GM23248 (cell line): Measurements from ENCODE around the gene KCNQ2. TPM values are rescaled to one million over a fixed set of nuclear protein-coding genes. Genes with fewer than 3 reads are reported as not detected.

Source experiments
- DNase-seq: peaks from one replicate; pipeline ENCODE4 v3.0.0-alpha.2; 2015
- H2AFZ ChIP-seq: fragments of 200-600 bp; sonication (generic); 2 replicates; pipeline ENCODE4 v1.6.1; 2016; ENCODE audit warnings: antibody characterized with exemption
- H3F3A ChIP-seq: fragments of 200-600 bp; sonication (generic); 2 replicates; pipeline ENCODE4 v1.6.1; 2016; ENCODE audit warnings: mild to moderate bottlenecking, antibody characterized with exemption, mixed run types; ENCODE audit not compliant: insufficient read depth
- H3K27ac ChIP-seq: fragments of 200-600 bp; sonication (generic); 2 replicates; pipeline ENCODE4 v1.5.1; 2016; ENCODE audit warnings: mild to moderate bottlenecking
- H3K27me3 ChIP-seq: fragments of 200-600 bp; sonication (generic); replicated peaks from 2 replicates; pipeline ENCODE4 v1.6.1; 2016; ENCODE audit warnings: mild to moderate bottlenecking; ENCODE audit not compliant: insufficient read depth
- H3K36me3 ChIP-seq: fragments of 200-600 bp; sonication (generic); 2 replicates; pipeline ENCODE4 v1.6.1; 2016; ENCODE audit warnings: low read depth, mild to moderate bottlenecking
- H3K4me1 ChIP-seq: fragments of 200-600 bp; sonication (generic); 2 replicates; pipeline ENCODE4 v1.6.1; 2016; ENCODE audit warnings: mild to moderate bottlenecking; ENCODE audit not compliant: insufficient read depth
- H3K4me2 ChIP-seq: fragments of 200-600 bp; sonication (generic); one replicate; pipeline ENCODE4 v1.6.1; 2016; ENCODE audit warnings: mild to moderate bottlenecking; ENCODE audit not compliant: unreplicated experiment
- H3K4me3 ChIP-seq: fragments of 200-600 bp; sonication (generic); 2 replicates; pipeline ENCODE4 v1.5.1; 2016; ENCODE audit warnings: mild to moderate bottlenecking
- H3K79me2 ChIP-seq: fragments of 200-600 bp; sonication (generic); 2 replicates; pipeline ENCODE4 v1.6.1; 2016; ENCODE audit warnings: mild to moderate bottlenecking; ENCODE audit not compliant: insufficient read depth
- H3K9ac ChIP-seq: fragments of 200-600 bp; sonication (generic); 2 replicates; pipeline ENCODE4 v1.6.1; 2016; ENCODE audit warnings: mild to moderate bottlenecking
- H3K9me2 ChIP-seq: fragments of 200-600 bp; sonication (generic); 2 replicates; pipeline ENCODE4 v1.6.1; 2016; ENCODE audit warnings: mixed run types, mild to moderate bottlenecking, moderate library complexity; ENCODE audit not compliant: insufficient read depth
- H3K9me3 ChIP-seq: fragments of 200-600 bp; sonication (generic); one replicate; pipeline ENCODE4 v1.6.1; 2017; ENCODE audit warnings: low read depth
- H4K20me1 ChIP-seq: fragments of 200-600 bp; sonication (generic); 2 replicates; pipeline ENCODE4 v1.6.0; 2016; ENCODE audit not compliant: insufficient read depth
- EZH2 ChIP-seq: fragments of 200-600 bp; sonication (generic); IDR thresholded peaks from 2 replicates; pipeline ENCODE4 v1.6.1; 2018; ENCODE audit warnings: antibody characterized with exemption, mild to moderate bottlenecking; ENCODE audit not compliant: insufficient read depth, poor library complexity, severe bottlenecking
- EZH2phosphoT487 ChIP-seq: fragments of 200-600 bp; sonication (generic); IDR thresholded peaks from 2 replicates; pipeline ENCODE4 v1.6.1; 2018; ENCODE audit warnings: antibody characterized with exemption, moderate library complexity, mild to moderate bottlenecking, low read depth; ENCODE audit not compliant: insufficient read depth
- WGBS, 2 experiments: methylation state at CpG; one replicate each; pipeline ENCODE4 v1.1.6; 2015 to 2017; ENCODE audit warnings: low lambda C conversion rate in 2 of 2, low coverage in 1 of 2; ENCODE audit errors: missing lambda C conversion rate in 2 of 2; 5-methylcytosine and 5-hydroxymethylcytosine counted together
- in situ Hi-C: fragments of 300-500 bp; cut with MboI; formaldehyde crosslinking; loops from 2 replicates; pipeline ENCODE4 v1.15.0; 2020
- polyA plus RNA-seq: library from polyadenylated mRNA; unstranded; fragments of >200 nt; fragmentation: Nextera tagmentation; extraction: Ambion mirVana; gene quantifications from 2 replicates; pipeline ENCODE4 v1.2.1, GENCODE V29; 2016
- total RNA-seq: library from RNA; depleted of rRNA; stranded (reverse); fragments of >200 nt; shearing (Covaris generic); gene quantifications from 2 replicates; pipeline ENCODE4 v1.2.3, GENCODE V29; 2014

KCNQ2 gene
- total and polyA plus RNA-seq, 2 experiments from 2014 or later: 0.38 TPM; not detected in 1

DNA sequence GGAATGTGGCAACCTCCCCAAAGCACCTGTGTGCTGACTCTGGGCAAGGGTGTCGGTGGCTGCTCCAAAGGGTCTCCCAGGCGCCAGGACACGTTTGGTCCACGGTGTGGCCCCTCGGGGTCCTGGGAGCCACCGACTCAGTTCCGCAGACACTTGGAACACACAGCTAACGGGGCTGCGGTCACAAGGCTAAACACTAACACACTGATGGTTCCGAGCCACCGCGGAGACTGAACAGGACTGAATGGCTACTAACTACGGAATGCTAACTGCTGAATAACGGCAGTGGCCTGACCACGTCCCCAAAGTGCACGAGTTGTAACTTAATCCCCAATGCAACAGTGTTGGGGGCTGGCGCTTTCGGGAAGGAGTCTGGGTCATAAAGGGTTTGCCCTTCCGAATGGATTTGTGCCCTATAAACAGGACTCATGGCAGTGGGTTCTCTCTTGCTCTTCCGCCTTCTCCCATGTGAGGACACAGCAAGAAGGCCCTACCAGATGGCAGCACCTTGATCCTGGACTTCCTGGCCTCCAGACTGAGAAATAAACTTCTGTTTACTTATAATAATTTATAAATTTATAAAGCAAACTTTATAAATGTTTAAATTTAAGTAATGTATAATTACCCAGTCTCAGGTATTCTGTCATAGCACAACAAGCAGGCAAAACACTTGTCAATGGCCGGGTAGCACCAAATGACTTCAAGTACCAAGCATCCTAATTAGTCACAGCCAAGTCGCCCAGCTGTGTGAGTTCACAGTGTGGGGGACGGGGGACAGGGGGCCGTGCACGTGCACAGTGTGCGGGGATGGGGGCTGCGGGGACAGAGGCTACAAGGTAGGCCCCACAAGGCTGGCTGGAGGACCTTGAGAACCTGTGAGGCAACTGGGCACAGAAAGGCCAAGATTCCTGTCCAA, 28.7 kb upstream of the KCNQ2 start:
- Histone ChIP-seq H3K4me1 (no peaks in the 10 kb centered on the region), H3F3A (no peaks in the 10 kb centered on the region), H3K9me3 (no peaks in the 10 kb centered on the region), H3K9ac (no peak overlapping the region), H3K27ac (no peak overlapping the region), H3K9me2 (no peaks in the 10 kb centered on the region), H2AFZ (no peak overlapping the region), H3K27me3 (peaks cover 23% of the 10 kb centered on the region), H3K4me2 (no peak overlapping the region), H3K36me3 (no peaks in the 10 kb centered on the region), H3K79me2 (no peaks in the 10 kb centered on the region), H3K4me3 (no peak overlapping the region), H4K20me1 (no peaks in the 10 kb centered on the region)
- WGBS, 2 experiments: 71 to 76% methylated on average over 24 to 26 of the region's 27 CpGs
- TF ChIP-seq EZH2: no peak
- TF ChIP-seq EZH2phosphoT487: no peak
- in situ Hi-C loops: no loop called here
- no peak for DNase-seq

DNA sequence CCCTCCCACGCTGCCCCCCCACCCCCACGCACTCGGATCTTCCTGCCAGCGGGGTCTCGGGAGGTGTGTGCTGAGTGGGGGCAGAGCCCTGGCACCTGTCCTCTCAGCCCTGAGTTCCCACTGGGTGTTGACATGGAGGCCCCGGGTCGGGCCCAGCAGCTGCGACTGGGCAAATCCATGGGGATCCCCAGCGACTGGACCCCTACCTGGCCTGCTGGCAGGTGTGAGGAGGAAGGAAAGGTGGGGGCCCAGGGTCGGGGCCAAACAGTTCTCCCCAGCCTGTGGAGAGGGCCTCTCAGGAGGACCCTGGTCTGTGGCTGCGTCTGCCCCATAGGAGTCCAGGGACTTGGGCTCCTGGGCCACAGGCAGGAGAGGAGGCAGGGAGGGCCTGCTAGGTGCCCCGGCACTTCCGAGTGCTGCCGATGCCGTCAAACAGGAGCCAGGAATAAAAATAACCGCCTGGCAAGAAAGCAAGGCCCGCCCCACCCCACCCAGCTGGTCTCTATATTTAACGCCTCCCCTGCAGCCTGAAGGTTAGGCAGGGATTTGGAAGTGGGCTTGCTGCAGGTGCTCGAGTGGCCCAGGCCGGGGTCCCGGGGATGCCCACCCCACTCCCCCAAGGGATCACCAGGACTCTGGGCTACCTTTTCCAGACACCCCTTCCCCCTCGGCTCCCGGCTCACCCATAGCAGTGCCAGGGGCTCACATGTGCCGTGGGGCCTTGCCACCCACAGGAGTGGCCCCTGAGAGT, 27.9 kb upstream of the KCNQ2 start:
- H3K4me1 ChIP-seq: no peaks in the 10 kb centered on the region
- H3K27me3 ChIP-seq: peaks cover 23% of the 10 kb centered on the region
- WGBS, 2 experiments: 54 to 66% methylated on average over 16 to 24 of the region's 24 CpGs
- no peak overlapping the region for H2AFZ ChIP-seq
- no peak overlapping the region for H3K4me3 ChIP-seq
- H3F3A ChIP-seq: no peaks in the 10 kb centered on the region
- H3K27ac ChIP-seq: no peak overlapping the region
- no peaks in the 10 kb centered on the region for H3K36me3 ChIP-seq
- DNase-seq: no peak
- in situ Hi-C loops: no loop called here
- TF ChIP-seq EZH2phosphoT487 (no peak), EZH2 (no peak)
- H3K9ac ChIP-seq: no peak overlapping the region
- H3K79me2 ChIP-seq: no peaks in the 10 kb centered on the region
- H3K9me2 ChIP-seq: no peaks in the 10 kb centered on the region
- H3K4me2 ChIP-seq: no peak overlapping the region
- H4K20me1 ChIP-seq: no peaks in the 10 kb centered on the region
- no peaks in the 10 kb centered on the region for H3K9me3 ChIP-seq

DNA sequence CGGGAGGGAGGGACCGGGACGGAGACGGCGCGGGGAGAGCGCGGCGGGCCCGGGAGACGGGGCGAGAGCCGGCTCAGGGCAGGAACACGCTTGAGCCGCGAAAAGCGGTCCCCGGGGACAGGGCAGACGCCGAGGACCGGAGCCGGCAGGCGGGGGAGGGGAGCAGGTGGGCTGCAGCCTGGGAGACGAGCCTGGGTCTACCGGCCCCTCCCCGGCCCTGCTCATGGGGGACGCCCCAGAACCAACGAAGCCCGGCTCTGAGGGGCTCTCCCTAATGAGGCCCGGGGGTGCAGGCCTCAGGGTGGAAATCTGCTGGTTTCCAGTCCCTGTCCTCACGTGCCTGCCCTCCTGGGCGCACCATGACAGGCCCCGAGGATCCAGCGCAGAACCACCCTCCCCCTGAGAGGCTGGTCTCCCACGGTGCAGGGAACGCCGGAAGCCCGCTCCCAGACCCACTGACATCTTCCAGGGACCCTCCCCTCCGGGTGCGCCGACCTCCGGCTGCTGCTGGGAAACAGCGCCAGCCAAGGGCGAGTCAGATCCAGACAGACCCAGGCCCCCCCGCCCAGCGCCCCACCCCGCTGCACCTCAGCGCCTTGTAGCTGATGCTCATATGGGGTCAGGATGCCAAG, 27.0 kb upstream of the KCNQ2 start:
- Histone ChIP-seq H3K27me3 (peaks cover 20% of the 10 kb centered on the region), H3K9me3 (no peaks in the 10 kb centered on the region), H3K27ac (no peak overlapping the region), H3K79me2 (no peaks in the 10 kb centered on the region), H3K4me3 (no peak overlapping the region), H3K9ac (no peak overlapping the region), H3F3A (no peaks in the 10 kb centered on the region), H2AFZ (no peak overlapping the region), H3K4me2 (no peak overlapping the region), H3K36me3 (no peaks in the 10 kb centered on the region), H3K4me1 (no peaks in the 10 kb centered on the region), H4K20me1 (no peaks in the 10 kb centered on the region), H3K9me2 (no peaks in the 10 kb centered on the region)
- whole genome bisulfite sequencing, 2 experiments: 0 to 5% methylated on average over 10 to 42 of the region's 48 CpGs
- no peak for DNase-seq
- TF ChIP-seq EZH2 (peak; percentile 65), EZH2phosphoT487 (no peak)
- in situ Hi-C loops: no loop called here

DNA sequence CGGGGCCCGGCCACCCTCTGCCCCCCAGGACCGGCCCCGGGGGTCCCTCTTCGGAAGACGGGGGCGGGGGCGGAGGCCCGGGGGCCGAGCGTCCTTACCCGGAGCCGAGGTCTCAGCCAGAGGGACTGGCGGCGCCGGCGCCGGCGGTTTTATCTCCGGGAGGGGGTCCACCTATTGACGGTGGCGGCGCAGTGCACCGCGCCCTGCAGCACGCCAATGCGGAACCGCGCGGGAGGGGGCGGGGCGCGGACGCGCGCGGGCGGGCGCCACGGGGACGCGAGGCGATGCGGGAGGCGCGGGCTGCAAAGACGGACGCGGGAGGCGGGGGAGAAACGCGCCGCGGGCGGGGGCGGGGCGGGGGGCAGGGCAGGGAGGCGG, 26.5 kb upstream of the KCNQ2 start, which contains the start of gene EEF1A2:
Gene EEF1A2 (minus strand): TSS at position 124 of the 378 bp plus-strand sequence. CDS start 1,320 bp downstream, outside the sequence.
- Histone ChIP-seq H3K9me2 (no peaks in the 10 kb centered on the region), H3K27ac (no peak within 1 kb of the TSS), H3K79me2 (no peaks in the 10 kb centered on the region), H3K4me2 (no peak within 1 kb of the TSS), H3F3A (no peaks in the 10 kb centered on the region), H3K4me3 (no peak within 1 kb of the TSS; the same call in 1 of the 2 replicates), H4K20me1 (no peaks in the 10 kb centered on the region), H2AFZ (no peak within 1 kb of the TSS), H3K9me3 (no peaks in the 10 kb centered on the region), H3K9ac (no peak within 1 kb of the TSS), H3K27me3 (peaks cover 15% of the 10 kb centered on the region), H3K36me3 (no peaks in the 10 kb centered on the region), H3K4me1 (no peaks in the 10 kb centered on the region)
- in situ Hi-C loops: no loop called here
- DNase-seq: peak; percentile 41
- 1% methylated on average over 47 of the region's 58 CpGs; no CpG with 5 or more reads in 1 of the 2 experiments for WGBS, 2 experiments
- TF ChIP-seq EZH2phosphoT487: no peak
